ENCODE measurements around the gene GRB10. TPM values are rescaled to one million over a fixed set of nuclear protein-coding genes. Genes with fewer than 3 reads are reported as not detected.

GRB10 gene
- total and polyA plus RNA-seq, 2 of the 8 experiments (the other 6 are each of a cell fraction or from before 2014, with no cell fraction given) = 35.7 to 97.0 TPM

- 91% methylated on average over 3 of the region's 3 CpGs; no CpG with 5 or more reads in 1 of the 2 experiments for WGBS, 2 experiments (ENCODE audit: extremely low coverage in 1 of 2, insufficient coverage in 1 of 2, insufficient read length in 1 of 2, insufficient replicate concordance in 2 of 2, low coverage in 1 of 2, low lambda C conversion rate in 2 of 2, missing lambda C conversion rate in 1 of 2)
- TF ChIP-seq ZNF274 (IDR thresholded peaks at IDR 0.05; ENCODE audit: borderline replicate concordance, extremely low read depth, low read length) (no peak), TBP (IDR thresholded peaks at IDR 0.05; ENCODE audit: low read depth, low read length) (no peak), GABPA (IDR thresholded peaks at IDR 0.05; ENCODE audit: borderline replicate concordance, insufficient read depth, low read length) (no peak), RFX5 (IDR thresholded peaks at IDR 0.05; ENCODE audit: borderline replicate concordance, low read depth, low read length) (no peak), CTBP2 (IDR thresholded peaks at IDR 0.05; ENCODE audit: borderline replicate concordance, insufficient read depth, insufficient read length, low read length) (no peak), POLR2A (IDR thresholded peaks at IDR 0.05; ENCODE audit: control extremely low read depth in 1 of 2, low read depth in 2 of 2, low read length in 2 of 2) (no peak), SP1 (IDR thresholded peaks at IDR 0.05; ENCODE audit: low read depth, low read length) (no peak), EGR1 (IDR thresholded peaks at IDR 0.05; ENCODE audit: borderline replicate concordance, low read depth, low read length) (no peak), HDAC6 (IDR thresholded peaks at IDR 0.05; ENCODE audit: low read depth, low read length) (no peak), YY1 (IDR thresholded peaks at IDR 0.05; ENCODE audit: low read depth, low read length) (no peak), SRF (IDR thresholded peaks at IDR 0.05; ENCODE audit: low read depth, low read length) (no peak), GTF2F1 (IDR thresholded peaks at IDR 0.05; ENCODE audit: borderline replicate concordance, low read depth, low read length) (no peak), BRCA1 (IDR thresholded peaks at IDR 0.05; ENCODE audit: low read depth, low read length) (no peak)
Measured at GRCh38 chr7:50828116-50828515, 45.4 kb upstream of the GRB10 start.

More at GRCh38 chr7:50828116-50828515, 45.4 kb upstream of the GRB10 start:
- no peak overlapping the region for H3K9ac ChIP-seq (replicated peaks in 1 of 4; ENCODE audit: extremely low read depth in 1 of 4, low read depth in 3 of 4, low read length in 3 of 4)
- no peaks in the 10 kb centered on the region for H3K9me3 ChIP-seq (ENCODE audit: insufficient read depth in 2 of 2, low read depth in 1 of 2, low read length in 1 of 2)
- H4K20me1 ChIP-seq (replicated peaks in 1 of 2; ENCODE audit: control insufficient read depth in 1 of 2, insufficient read depth in 2 of 2, low read length in 2 of 2) = no peaks in the 10 kb centered on the region
- no peaks in the 10 kb centered on the region for H3K4me1 ChIP-seq (replicated peaks in 1 of 4; ENCODE audit: control insufficient read depth in 3 of 4, insufficient read depth in 4 of 4, low read length in 3 of 4)
- H4K8ac ChIP-seq (ENCODE audit: extremely low read depth, insufficient read depth, low read length) = no peak overlapping the region
- no peaks in the 10 kb centered on the region for H3K36me3 ChIP-seq (ENCODE audit: control insufficient read depth in 2 of 4, insufficient read depth in 4 of 4, low read length in 3 of 4)
- H3K14ac ChIP-seq (ENCODE audit: insufficient read length) = no peak overlapping the region
- no peak overlapping the region for H4K91ac ChIP-seq (replicated peaks; ENCODE audit: insufficient read length, low read length)
- no peak overlapping the region for H2BK15ac ChIP-seq (ENCODE audit: low read length)
- ChIA-PET POLR2A (ENCODE audit: partially characterized antibody) (interaction anchor here (0.7 kb wide), 1 partner anchor 15 kb away, joined by 3 read pairs; no protein-coding TSS in a partner anchor), CTCF (ENCODE audit: partially characterized antibody) (interaction anchor here (0.7 to 1.9 kb wide), 2 partner anchors 8 to 125 kb away, joined by 3 to 5 read pairs; no protein-coding TSS in a partner anchor)
- no peaks in the 10 kb centered on the region for H3K79me1 ChIP-seq (ENCODE audit: low read depth, low read length)
- FAIRE-seq (no peak), DNase-seq (ENCODE audit: low read depth in 1 of 2, low spot score in 2 of 2) (no peak)
- no peak overlapping the region for H3K27ac ChIP-seq (ENCODE audit: low read depth, low read length)
- no peak overlapping the region for H3K4me3 ChIP-seq (ENCODE audit: extremely low read depth in 1 of 4, insufficient read depth in 2 of 4, low read depth in 3 of 4, low read length in 4 of 4)
- H2BK20ac ChIP-seq (ENCODE audit: low read length) = no peak overlapping the region
- no peak overlapping the region for H2BK120ac ChIP-seq (replicated peaks; ENCODE audit: low read depth, low read length)
- no peaks in the 10 kb centered on the region for H3K27me3 ChIP-seq (replicated peaks in 1 of 4; ENCODE audit: control insufficient read depth in 3 of 4, extremely low read depth in 1 of 4, insufficient read depth in 3 of 4, low read length in 3 of 4)
- no peak overlapping the region for H2AK5ac ChIP-seq (ENCODE audit: low read depth, low read length)
- no peak overlapping the region for H3K4me2 ChIP-seq (ENCODE audit: insufficient read depth in 1 of 2, low read depth in 2 of 2, low read length in 2 of 2)
- no peak overlapping the region for H2BK5ac ChIP-seq (ENCODE audit: low read depth, low read length)
- no peak overlapping the region for H4K5ac ChIP-seq (ENCODE audit: insufficient read length, low read depth, low read length)
- H3K56ac ChIP-seq (replicated peaks; ENCODE audit: insufficient read length, low read depth, low read length) = no peak overlapping the region
- H3K23me2 ChIP-seq (ENCODE audit: low read depth, low read length) = no peaks in the 10 kb centered on the region
- H3K79me2 ChIP-seq (ENCODE audit: control insufficient read depth in 1 of 2, insufficient read depth in 2 of 2, low read length in 2 of 2) = no peaks in the 10 kb centered on the region
- no peak overlapping the region for H3K18ac ChIP-seq (ENCODE audit: extremely low read depth, low read length)
- no peak overlapping the region for H2AFZ ChIP-seq (ENCODE audit: low read length)
- H3K23ac ChIP-seq (ENCODE audit: insufficient read length) = no peak overlapping the region
- H3K4ac ChIP-seq (replicated peaks; ENCODE audit: insufficient read length, low read depth, low read length) = no peak overlapping the region
- H2BK12ac ChIP-seq (ENCODE audit: low read depth, low read length) = no peak overlapping the region

Measured in H1 (cell line).